ENCODE data around the gene S100A16.
"Not testable (repeated sequence)": the region's sequence is repeated elsewhere in the genome, so short reads cannot be mapped to it uniquely, and the experiment has no call there.

S100A16 gene

GRCh38 chr1:153612755-153613331 is at the start of gene S100A16:
Gene S100A16 (minus strand): TSS chr1:153613137. CDS start chr1:153608151, 4,986 bp downstream.
- DNase-seq (ENCODE audit: low read depth): no peak

- no peak for DNase-seq (ENCODE audit: low read depth)
Observed at GRCh38 chr1:153662269-153662668, 49.3 kb upstream of the S100A16 start.

GRCh38 chr1:153661111-153661708 is 48.3 kb upstream of the S100A16 start:
- DNase-seq (ENCODE audit: low read depth): no peak

- DNase-seq (ENCODE audit: low read depth): no peak
Observed at GRCh38 chr1:153659656-153660055, 46.7 kb upstream of the S100A16 start.

- DNase-seq (ENCODE audit: low read depth): no peak
Observed at GRCh38 chr1:153659175-153659534, 46.2 kb upstream of the S100A16 start.

GRCh38 chr1:153658400-153659174 is 45.6 kb upstream of the S100A16 start, which contains the start of gene SNAPIN:
Gene SNAPIN (plus strand): TSS chr1:153658703. CDS start chr1:153658744, 41 bp downstream.
- DNase-seq (ENCODE audit: low read depth): no peak

- DNase-seq (ENCODE audit: low read depth): no peak
Observed at GRCh38 chr1:153655333-153655732, 42.4 kb upstream of the S100A16 start.

GRCh38 chr1:153652805-153653500 is 40.0 kb upstream of the S100A16 start:
- DNase-seq (ENCODE audit: low read depth): no peak

GRCh38 chr1:153651771-153652170 is 38.8 kb upstream of the S100A16 start:
- no peak for DNase-seq (ENCODE audit: low read depth)

- no peak for DNase-seq (ENCODE audit: low read depth)
Observed at GRCh38 chr1:153649863-153650235, 36.9 kb upstream of the S100A16 start.

GRCh38 chr1:153649137-153649862 is 36.4 kb upstream of the S100A16 start:
- DNase-seq (ENCODE audit: low read depth): no peak

- no peak for DNase-seq (ENCODE audit: low read depth)
Observed at GRCh38 chr1:153648000-153648643, 35.2 kb upstream of the S100A16 start.

GRCh38 chr1:153647346-153647714 is 34.4 kb upstream of the S100A16 start:
- DNase-seq (ENCODE audit: low read depth): no peak

GRCh38 chr1:153646672-153647345 is 33.9 kb upstream of the S100A16 start:
- no peak for DNase-seq (ENCODE audit: low read depth)

- no peak for DNase-seq (ENCODE audit: low read depth)
Observed at GRCh38 chr1:153643816-153644215, 30.9 kb upstream of the S100A16 start.

GRCh38 chr1:153643100-153643499 is 30.2 kb upstream of the S100A16 start:
- DNase-seq (ENCODE audit: low read depth): no peak

GRCh38 chr1:153642161-153642560 is 29.2 kb upstream of the S100A16 start:
- DNase-seq (ENCODE audit: low read depth): no peak

- no peak for DNase-seq (ENCODE audit: low read depth)
Observed at GRCh38 chr1:153640861-153641260, 27.9 kb upstream of the S100A16 start.

- DNase-seq (ENCODE audit: low read depth): not testable (repeated sequence)
Observed at GRCh38 chr1:153640213-153640612, 27.3 kb upstream of the S100A16 start.

GRCh38 chr1:153639280-153639679 is 26.3 kb upstream of the S100A16 start:
- no peak for DNase-seq (ENCODE audit: low read depth)

- no peak for DNase-seq (ENCODE audit: low read depth)
Observed at GRCh38 chr1:153638261-153638660, 25.3 kb upstream of the S100A16 start.
